Gastrocnemius medialis (tissue), 4 donors: ENCODE measurements around the gene EVC2.

Experiments
- CTCF ChIP-seq, 5 experiments: fragments of 450-650 bp in 3 of 5; fragments of 200-600 bp in 2 of 5; sonication (generic) in 2 of 5; IDR thresholded peaks in 4 of 5; conservative IDR thresholded peaks in 1 of 5; 1 replicate in 4 of 5; 2 replicates in 1 of 5; pipeline ENCODE4 v1.5.1; 2016 to 2019; ENCODE audit warnings: antibody characterized with exemption in 5 of 5, mild to moderate bottlenecking in 3 of 5, moderate library complexity in 3 of 5
- POLR2A ChIP-seq, 2 donors: fragments of 450-650 bp; IDR thresholded peaks; one replicate each; pipeline ENCODE4 v1.6.1; 2017; ENCODE audit warnings: antibody characterized with exemption in 2 of 2, mild to moderate bottlenecking in 2 of 2, moderate library complexity in 2 of 2

GRCh38 chr4:5738061-5738460 lies 29.7 kb upstream of the EVC2 start:
- TF ChIP-seq CTCF (IDR thresholded peaks at IDR 0.05 in 4 of 5, conservative IDR thresholded peaks at IDR 0.05 in 1 of 5) (no peak), POLR2A (IDR thresholded peaks at IDR 0.05) (no peak)
